ENCODE measurements around the gene HOXA7.
A peak's percentile ranks its signal among the peaks of the same experiment; 100 is the strongest.

The HOXA7 gene

DNA sequence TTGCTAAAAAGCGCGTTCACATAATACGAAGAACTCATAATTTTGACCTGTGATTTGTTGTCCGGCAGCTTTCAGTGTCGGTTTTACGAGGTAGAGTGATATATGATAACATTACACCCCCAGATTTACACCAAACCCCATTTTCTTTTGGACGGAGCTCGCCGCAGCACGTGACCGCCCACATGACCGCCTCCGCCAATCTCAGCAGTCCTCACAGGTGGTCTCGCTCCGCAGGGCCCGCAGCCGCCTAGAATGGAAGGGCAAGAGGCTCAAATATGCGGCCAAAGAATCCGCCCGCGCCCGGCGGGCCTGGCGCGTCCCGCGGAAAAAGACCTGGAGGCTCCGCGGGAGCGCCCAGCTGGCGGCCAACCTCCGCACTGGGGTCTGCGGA lies at the start of gene HOXA7:
HOXA7 (minus strand) TSS at position 168 of the 391 bp plus-strand sequence; CDS start at position 38, 130 bp downstream.
- no peak for DNase-seq (ENCODE audit: low read depth in 2 of 2)

DNA sequence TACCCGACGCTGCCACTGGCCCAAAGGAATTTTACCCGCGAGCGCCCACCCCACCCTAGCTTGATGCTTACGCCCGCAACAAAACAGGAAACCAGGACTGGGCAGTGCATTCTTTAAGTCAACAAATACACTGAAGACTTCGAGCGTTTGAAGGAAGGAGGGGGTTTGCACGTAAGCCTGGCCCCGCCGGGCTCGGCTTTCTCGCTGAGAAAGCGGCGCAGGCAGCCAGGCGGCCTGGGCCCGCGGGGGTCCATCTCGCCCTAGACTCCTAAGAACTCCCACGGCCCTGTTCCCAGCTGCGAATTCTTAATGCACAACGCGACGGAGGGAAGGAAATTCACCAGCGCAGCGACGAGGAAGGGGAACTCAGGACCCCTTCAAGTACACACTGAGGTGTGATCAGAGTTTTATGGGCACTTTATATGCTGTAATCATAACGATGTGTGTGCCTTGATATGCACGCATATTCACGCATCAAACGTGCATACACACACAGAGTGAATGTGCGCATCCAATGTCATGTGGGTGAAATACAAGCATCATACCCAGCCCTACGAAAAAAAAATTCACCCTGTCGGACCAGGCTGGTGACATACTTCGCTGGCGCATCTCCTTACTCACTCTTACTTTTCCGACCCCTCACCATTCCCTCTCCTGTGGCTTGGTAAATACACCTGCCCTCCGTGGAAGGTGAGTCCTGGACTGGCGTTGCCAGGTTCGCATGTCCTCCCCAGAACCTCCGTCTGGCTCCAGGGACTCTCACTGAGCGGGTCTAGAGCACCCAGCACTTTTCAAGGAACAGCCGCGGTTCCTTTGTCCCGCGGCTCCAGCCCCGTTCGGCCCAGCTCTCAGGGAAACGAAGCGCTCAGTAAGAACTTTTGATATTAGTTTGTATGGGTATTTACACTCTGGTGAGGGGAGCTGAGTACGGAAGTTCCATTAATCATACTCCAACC lies 49.1 kb upstream of the HOXA7 start:
- no peak for DNase-seq (ENCODE audit: low read depth in 2 of 2)

DNA sequence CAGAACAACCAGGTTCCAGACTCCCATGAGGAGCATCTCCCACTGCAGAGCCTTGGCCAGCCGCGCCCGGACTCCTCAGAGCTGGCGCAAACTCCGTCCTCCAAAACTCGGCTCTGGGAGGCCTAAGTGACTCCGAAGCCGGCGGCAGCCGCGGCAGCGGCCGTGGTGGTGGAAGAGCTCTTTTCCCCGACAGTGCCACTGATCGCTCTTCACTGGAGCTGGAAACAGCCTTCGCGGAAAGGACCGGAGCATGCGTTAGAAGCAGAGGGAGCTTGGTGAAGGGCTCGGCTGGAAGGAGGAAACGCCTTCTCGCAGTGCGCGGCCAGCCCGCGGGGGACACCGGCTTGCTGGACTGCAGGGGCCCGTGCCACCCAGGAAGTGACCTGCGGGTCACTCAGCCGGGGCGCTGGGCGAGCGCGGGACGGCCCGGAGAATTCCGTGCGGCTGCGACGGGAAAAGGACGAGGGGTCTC lies 48.4 kb upstream of the HOXA7 start:
- DNase-seq (ENCODE audit: low read depth in 2 of 2): no peak

DNA sequence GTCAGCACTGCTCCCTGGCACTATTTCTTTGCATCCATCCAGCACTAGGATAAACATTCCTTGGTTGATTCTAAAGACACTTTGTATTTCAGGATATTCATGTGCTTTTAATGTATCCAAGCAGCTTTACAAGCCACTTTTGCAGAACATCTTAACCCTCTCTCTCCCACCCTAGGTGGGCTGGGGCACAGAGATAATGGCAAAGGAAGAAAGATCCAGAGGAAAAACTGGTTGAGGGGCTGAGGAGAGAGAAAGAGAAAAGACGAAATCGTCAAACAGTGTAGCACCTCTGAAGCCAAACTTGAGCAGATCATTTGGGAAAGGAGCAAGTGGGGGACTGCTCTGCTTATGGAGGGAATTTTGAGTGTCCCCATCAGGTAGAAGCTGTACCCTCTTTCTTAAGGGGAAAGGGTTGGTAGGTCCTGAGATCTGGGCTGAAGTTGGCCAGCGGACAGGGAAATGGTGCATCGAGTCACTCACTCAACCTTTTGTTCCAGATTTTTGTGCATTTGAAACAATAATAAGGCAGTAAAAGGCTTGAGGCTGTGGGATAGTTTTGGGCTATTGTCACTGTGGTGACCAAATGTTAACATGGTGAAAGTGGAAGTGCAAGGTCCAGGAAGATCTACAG lies 47.6 kb upstream of the HOXA7 start:
- no peak for DNase-seq (ENCODE audit: low read depth in 2 of 2)

DNA sequence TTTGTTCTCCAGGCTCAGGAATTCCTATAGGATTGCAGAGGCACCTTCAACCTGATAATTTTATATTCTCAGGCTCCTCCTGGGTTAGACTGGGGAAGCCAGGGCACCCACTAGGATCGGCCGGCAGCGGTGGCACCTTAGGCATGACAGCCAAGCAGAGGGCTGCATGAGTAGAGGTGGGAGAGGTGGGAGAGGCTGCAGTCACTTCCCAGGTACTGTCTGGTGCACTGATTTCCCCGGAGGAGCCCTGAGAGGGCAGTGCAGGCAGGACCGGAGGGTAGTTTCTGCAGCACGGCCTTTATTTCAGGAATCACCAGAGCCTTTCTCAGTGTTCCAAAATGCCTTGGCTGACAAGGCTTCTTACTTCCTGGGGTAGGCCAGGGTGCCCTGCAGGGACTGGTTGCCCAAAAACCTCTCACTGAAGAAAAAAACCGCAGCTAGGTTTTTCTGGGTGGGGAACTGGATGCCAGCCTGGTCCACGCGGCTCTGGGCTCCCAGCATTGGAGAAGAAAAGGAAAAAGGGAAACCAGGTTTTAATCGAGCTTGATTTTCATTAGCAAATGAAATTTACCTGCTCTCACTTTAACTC lies 47.0 kb upstream of the HOXA7 start:
- DNase-seq (ENCODE audit: low read depth in 2 of 2): no peak

DNA sequence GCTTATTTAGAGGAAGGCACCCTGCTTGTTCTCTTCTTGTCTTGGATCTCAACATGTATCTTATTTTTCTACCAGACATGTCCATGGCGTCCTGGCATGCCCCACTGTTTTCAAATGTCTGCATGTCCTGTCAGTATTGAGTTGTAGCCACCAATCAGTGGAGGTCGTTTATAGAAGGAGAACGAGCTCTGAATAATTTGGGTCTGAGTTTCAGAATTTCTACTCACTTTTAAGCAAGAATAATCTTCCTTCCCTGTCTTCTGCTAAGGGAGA lies 46.3 kb upstream of the HOXA7 start:
- no peak for DNase-seq (ENCODE audit: low read depth in 2 of 2)

DNA sequence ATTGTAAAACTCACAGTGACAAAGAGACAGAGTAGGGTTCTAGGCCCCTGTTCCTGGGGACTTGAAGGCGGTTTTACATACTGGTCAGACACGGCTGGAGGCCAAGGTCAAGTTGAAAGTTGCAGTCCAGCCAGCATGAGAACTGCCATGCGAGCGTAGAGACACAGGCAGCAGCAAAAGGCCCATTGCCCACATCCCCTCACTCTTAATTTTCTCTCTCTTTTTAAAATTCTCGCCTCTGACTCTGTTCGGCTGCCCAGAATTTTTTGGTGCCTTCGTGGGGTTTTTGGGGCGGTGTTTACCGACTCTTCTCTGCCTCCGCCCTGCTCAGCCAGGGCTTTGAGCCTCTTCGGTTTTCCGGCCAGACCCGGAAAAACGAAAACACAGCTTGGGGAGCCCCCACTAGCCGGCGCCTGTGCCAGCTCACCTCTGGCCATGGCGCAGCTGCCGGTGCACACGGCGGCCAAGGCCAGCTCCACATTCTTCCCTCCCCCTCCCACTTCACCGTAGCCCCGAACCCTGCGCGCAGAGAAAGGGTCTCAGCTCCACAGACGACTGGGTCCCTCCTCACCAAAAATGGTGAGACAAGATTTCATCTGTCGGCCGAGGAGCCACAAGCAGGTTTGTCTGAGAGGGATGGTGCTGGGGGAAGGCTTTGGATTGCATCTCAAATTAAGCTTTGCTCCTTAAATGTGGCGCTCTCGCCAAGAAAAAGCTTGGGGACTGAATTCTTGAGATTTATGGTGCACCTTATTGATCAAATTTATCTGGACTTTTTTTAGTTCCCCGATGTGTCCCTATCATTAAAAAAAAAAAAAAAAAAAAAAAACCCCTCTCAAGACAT lies 45.8 kb upstream of the HOXA7 start:
- no peak for DNase-seq (ENCODE audit: low read depth in 2 of 2)

DNA sequence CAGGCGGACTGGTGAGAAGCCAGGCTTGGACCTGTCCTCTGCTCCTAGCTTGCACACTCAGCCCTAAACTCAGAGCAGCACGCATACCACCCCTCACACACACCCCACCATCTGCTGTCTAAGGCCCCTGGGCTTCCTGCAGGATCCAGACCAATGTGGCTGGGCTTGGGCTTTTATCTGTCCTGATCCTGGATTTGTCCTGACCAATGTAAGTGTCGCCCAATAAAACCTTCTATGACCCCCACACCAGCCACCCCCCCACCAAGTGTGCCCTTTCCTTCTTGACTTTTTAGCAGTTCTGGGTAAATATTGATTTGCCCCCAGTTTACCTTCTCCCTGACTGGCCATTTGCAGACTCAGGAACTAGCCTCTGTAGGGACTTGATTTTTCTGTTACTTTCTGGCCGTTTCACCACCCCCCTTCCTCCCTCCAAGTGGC lies 45.1 kb upstream of the HOXA7 start:
- DNase-seq (ENCODE audit: low read depth in 2 of 2): no peak

DNA sequence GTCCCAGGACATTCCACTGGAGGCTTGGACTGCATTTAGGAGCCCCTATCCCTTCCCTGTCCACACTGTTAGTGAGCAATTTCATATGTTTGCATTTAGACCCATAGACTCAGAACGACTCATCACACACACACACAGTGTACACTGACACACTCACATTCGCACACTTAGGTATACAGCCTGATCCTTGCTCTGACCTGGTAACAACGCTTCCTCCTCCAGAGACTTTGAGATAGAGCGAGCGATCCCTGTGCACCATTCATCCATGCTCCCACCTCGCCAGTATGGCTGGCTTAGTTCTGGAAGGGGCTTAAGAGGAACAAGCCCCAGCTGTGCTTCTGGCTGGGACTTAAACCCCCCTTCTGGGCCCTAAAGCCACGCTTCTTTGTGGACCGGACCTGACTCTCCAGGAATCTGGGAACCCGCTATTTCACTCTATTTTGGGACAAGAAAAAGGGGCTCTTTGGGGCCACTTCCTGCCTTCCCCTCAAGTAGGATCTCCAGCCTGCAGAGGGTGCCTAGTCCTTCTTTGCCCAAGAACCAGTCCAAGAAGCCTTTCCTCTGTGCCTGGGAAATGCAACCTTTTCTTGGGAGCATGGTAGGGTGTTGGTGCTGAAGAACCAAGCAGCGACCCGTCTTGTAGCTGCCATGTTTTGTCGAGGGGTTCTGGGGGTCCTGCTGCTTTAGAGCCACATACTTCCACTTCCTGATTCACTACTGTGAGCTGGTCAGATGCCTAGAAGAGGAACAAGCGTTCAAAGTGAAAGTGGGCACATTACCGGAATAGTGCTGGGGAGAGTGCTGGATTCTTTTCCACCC lies 44.5 kb upstream of the HOXA7 start:
- no peak for DNase-seq (ENCODE audit: low read depth in 2 of 2)

DNA sequence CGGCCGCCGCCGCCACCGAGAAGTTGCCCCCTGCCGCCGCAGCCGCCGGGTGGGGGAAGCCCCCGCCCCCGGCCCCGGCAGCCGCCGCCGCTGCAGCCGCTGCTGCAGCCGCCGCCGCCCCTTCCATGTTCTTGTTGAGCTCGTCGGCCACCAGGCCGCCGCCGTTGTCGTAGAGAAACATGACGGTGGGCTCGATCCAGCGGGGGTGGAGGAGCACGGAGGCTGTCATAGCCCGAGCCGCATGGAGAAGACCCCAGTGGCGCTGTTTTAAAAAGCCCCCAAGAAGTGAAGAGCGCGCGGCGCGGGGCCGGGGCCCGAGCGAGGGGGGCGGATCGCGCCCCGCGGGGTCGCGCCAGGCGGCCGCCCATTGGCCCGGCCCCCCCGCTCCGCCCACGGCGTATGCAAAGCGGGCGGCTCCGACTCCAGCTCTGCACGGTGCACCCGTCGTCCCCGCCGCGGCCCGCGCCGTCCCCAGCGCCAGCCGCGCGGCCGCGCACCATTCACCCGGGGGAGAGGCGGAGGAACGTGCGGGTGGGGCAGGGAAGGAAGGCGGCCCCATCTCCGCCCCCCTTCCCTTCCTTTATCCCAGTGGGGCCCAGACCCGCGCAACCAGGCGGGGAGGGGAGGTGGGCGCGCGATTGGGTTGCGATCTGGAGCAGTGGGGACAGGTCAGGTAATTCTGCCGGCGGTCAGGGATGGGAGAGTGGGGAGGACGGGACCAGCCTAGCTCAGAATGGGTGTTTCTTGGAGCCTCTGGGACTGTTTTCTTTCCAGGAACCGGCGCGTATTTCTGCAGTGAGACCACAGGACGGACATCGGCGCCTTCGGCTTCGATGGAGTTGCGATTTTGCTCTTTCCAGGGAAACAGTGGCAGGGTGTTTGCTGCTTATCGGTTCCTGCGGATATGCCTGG lies 43.6 kb upstream of the HOXA7 start, which contains the start of gene HOXA13:
HOXA13 (minus strand) TSS at position 243 of the 912 bp plus-strand sequence; CDS start at position 229, 14 bp downstream.
- DNase-seq (ENCODE audit: low read depth in 2 of 2): no peak

DNA sequence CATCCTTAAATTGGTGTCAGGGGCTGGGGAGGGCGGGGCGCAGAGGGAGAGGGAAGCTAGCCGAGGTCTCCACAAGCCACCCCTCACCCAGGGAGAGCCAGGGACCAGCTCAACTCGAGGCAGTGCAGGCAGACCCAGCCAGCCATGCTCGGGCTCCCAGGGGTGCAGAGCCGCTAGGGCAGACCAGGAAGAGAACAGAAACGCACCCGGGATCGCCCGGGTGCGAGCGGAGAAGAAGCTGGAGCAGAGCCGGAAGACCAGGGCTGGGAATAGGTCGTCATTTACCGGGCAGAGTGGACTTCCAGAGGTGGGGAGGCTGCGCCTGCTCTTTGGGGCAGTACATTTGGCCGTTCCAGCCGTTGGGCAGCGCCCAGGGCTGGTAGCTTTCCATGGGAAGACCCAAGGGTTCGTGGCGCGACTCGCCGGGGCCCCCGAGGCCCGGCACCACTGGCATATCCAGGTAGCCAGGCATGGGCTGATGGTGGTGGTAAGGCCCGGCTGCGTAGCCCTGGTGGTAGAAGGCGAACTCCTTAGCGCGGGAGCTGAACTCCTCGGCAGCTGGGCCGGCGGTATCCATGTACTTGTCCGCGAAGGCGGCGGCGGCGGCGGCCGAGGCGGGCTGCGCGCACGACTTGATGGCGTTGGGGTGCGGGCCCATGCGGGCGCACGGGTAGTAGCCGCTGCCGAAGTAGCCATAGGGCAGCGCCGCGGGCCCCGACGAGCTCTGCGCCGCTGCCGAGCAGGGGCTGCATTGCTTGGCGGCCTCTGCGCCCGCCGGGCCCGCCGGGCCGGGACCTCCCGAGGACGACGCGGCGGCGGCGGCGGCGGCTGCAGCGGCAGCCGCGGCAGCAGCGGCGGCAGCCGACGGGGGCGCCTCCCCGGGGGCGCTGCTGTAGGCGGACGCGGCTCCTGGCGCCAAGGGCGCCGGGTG lies 42.7 kb upstream of the HOXA7 start:
- no peak for DNase-seq (ENCODE audit: low read depth in 2 of 2)

DNA sequence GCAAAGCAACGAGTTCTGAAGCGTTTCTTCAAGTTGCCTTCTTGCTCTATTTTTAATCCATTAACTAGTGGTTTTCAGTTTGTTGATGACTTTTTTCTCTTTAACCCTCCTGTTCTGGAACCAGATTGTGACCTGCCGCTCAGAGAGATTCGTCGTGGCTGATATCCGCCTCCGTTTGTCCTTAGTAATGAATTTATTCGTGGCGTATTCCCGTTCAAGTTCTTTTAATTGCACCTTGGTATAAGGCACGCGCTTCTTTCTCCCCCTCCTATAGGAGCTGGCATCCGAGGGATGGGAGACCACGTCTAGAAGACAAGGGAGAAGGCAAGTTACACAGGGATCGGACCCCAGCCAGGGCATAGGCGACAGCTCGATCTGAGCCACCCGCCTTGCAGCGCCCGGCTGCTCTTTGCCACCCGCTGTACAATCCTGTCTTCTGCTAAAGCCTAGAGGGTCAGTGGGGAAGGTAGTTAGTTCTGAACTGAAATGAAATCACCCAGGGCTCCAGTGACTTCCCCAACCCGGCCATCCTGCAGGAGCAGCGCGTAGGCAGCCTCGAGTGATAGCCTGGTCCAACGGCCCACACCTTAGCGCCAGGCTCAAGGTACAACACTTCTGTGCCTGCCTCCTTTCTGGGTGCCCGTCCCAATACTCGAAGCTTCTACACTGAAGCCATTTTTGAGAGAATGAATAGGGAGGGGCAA lies 41.8 kb upstream of the HOXA7 start:
- DNase-seq (ENCODE audit: low read depth in 2 of 2): no peak

DNA sequence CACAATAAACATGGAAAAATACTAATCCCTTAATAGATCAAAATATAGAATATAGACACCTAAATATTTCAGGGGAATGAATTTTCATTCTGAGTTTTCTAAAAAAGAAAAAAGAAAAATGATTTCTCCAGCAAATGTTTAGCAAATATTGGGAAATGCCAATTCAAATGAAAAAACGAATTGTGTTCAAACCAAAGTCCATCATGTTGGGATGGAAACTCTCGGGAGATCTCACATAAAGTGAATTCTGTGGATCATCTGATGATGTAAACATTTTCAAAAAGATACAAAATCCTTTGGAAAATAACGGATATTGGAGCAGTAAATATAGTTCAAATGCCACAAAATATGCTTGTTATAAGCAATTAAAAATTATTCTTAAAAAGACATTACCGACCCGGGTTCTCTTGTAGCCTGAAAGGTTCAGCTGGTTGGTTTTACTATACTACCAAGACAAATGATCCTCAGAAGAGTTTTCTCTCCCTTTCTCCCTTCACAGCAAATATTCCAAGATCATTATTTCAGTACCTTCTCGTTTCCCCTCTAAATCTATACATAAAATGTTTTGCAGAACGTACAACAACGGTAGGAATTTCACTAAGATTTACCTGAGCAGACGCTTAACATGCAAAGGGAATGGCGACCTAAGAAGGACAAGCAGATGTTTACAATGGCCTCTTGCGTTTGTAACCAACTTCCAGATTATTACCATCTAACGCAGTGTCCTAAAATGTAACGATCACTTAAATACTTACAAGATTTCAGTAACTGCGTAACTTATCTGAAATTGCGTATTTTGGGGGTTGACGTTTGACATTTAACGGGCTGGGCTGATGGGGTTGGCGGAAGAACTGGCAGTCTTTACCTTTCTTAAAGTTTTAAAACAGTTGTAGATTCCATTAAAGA lies 40.9 kb upstream of the HOXA7 start:
- no peak for DNase-seq (ENCODE audit: low read depth in 2 of 2)

DNA sequence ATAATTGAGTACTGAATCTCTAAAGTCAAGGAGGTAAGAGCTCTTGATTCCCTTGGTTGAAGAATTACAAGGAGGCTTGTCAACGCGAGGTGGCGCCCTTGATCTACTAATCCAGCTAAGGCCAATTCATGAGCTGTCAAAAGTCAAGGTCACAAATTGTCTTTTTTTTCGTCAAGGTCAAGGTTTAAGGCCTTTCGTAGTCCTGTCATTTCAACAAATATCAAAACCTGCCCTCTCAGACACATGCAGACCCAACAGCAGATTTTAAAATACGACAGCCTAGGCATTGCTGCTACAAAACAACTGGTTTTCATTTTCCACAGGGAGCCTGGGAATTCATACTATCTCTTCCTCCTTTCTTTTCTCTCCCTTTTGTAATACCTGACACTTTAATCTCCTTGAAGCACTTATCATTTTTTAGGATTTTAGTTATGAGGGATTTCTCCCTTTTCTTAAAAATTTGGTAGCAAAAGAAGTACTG lies 39.9 kb upstream of the HOXA7 start:
- DNase-seq (ENCODE audit: low read depth in 2 of 2): peak; percentile 64 to 77

DNA sequence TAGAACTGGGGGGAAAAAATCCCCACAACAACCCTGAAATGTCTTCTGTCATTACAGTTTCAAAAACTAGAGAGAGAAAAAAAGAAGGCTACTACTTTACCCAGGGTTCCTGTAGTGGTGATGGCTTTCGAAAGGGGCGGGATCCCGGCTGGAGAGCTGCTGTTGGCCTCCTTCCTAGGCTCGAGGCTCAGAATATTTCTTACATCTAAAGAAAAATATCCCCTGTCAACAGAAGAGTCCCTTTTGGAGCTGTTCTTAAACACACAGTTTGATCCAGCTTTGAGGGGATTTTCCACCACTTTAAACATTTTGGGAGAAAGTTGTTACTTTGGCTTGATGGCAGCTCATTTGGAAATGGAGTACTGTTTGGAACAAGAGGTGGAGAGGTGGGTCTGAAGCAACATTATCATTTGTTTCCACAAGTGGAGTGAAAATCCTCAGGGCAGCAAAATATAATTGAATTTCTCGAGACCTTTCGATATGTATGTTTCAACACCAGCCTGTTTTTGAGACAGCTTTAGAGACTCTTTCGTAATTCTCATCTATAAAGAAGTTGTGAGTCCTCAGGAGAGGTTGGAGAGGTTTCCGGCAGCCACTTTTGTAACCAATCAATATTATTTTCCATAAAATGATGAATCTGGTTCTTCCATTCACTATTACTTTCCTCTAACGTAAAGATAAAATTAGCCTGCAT lies 38.4 kb upstream of the HOXA7 start:
- DNase-seq (ENCODE audit: low read depth in 2 of 2): no peak

DNA sequence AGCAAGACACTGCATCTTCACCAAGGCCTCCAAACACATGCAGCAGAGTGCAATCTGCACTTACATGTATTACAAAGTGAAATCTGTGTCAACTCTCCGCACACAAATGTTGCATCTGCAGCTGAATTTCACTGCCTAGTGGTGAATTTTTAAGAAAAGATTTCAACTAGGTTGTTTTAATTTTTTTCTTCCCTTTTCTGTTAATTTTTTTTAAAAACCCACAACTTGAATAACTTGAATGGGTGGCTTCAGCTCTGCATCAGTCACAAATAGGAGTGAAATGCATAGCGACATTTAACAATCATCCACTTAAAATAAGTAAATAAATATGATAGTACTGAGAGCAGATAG lies 37.5 kb upstream of the HOXA7 start:
- no peak for DNase-seq (ENCODE audit: low read depth in 2 of 2)
